ENCODE data around the gene MEIOC.

- no peak for TF ChIP-seq POLR2AphosphoS5 (IDR thresholded peaks at IDR 0.05; ENCODE audit: borderline replicate concordance, low read depth, low read length)
- no peak for TF ChIP-seq EZH2 (IDR thresholded peaks at IDR 0.05)
Measured at GRCh38 chr17:44666006-44666405, 9.7 kb downstream of the MEIOC start.
